ENCODE results near the gene DOK4. TPM values are rescaled to one million over a fixed set of nuclear protein-coding genes. Genes with fewer than 3 reads are reported as not detected.

The DOK4 gene
- total and polyA plus RNA-seq, 2 donors (not counting 3 experiments of a cell fraction or from before 2014, with no cell fraction given): 22.3 to 23.4 TPM

- intact Hi-C loops (cut with micrococcal nuclease) (no loop called here), dilution Hi-C loops (cut with MboI; ENCODE audit: extremely low pct_ligation_motif_present, low sequenced_read_pairs) (no loop called here)
Observed at GRCh38 chr16:57518520-57518919, 32.2 kb upstream of the DOK4 start.

More at GRCh38 chr16:57518520-57518919, 32.2 kb upstream of the DOK4 start:
- Histone ChIP-seq H3K4me2 (ENCODE audit: insufficient read depth, low read length) (no peak overlapping the region), H3K27ac (ENCODE audit: insufficient read depth, low read depth, low read length) (no peak overlapping the region), H3K9me1 (replicated peaks; ENCODE audit: control insufficient read depth, extremely low read depth, insufficient read depth, low read length) (no peaks in the 10 kb centered on the region), H4K20me1 (replicated peaks; ENCODE audit: control insufficient read depth, extremely low read depth, insufficient read depth, low read length) (no peaks in the 10 kb centered on the region), H3K9ac (replicated peaks; ENCODE audit: extremely low read depth, insufficient read depth, low read length) (no peak overlapping the region), H3K4me3 (replicated peaks in 1 of 3; ENCODE audit: insufficient read depth in 1 of 3, low read depth in 1 of 3, low read length in 3 of 3) (no peak overlapping the region), H3K27me3 (ENCODE audit: control insufficient read depth in 2 of 2, insufficient read depth in 2 of 2, low read length in 2 of 2) (no peaks in the 10 kb centered on the region), H3K9me3 (replicated peaks; ENCODE audit: control insufficient read depth, insufficient read depth, low read length) (no peaks in the 10 kb centered on the region), H2AFZ (ENCODE audit: low read depth, low read length) (no peak overlapping the region), H3K79me2 (ENCODE audit: control insufficient read depth, insufficient read depth, low read length) (no peaks in the 10 kb centered on the region), H3K4me1 (ENCODE audit: control insufficient read depth, extremely low read depth, insufficient read depth, low read length) (peaks cover 7% of the 10 kb centered on the region), H3K36me3 (ENCODE audit: control insufficient read depth in 2 of 2, extremely low read depth in 1 of 2, insufficient read depth in 2 of 2, low read length in 2 of 2) (peaks cover 0 to 2% of the 10 kb centered on the region in 2 experiments)
- DNase-seq (ENCODE audit: low read depth, low spot score) (no peak), FAIRE-seq (no peak)
- TF ChIP-seq CTCF (IDR thresholded peaks at IDR 0.05; ENCODE audit: extremely low read depth in 1 of 2, insufficient read depth in 1 of 2, low read depth in 1 of 2, low read length in 2 of 2) (no peak), JUN (IDR thresholded peaks at IDR 0.05; ENCODE audit: borderline replicate concordance, insufficient read depth, insufficient read length, low read depth) (no peak), MYC (IDR thresholded peaks at IDR 0.05; ENCODE audit: low read depth, low read length) (no peak)
- POLR2A ChIA-PET: no interaction called here
- BruUV-seq (replicated peaks): no TSS peak
- CTCF ChIA-PET: interaction anchor here (0.7 to 5.4 kb wide), 16 partner anchors 7 to 218 kb away, joined by 3 to 77 read pairs (median 6); partner anchors contain the start of genes CIAPIN1, COQ9, DOK4 and POLR2C

All from endothelial cell of umbilical vein (primary cell).